Neural cell (in vitro differentiated cells): ENCODE measurements around the gene PLCZ1. TPM values are rescaled to one million over a fixed set of nuclear protein-coding genes. Genes with fewer than 3 reads are reported as not detected.
"Not testable (repeated sequence)": the region's sequence is repeated elsewhere in the genome, so short reads cannot be mapped to it uniquely, and the experiment has no call there.

Experiments
- H2AFZ ChIP-seq: fragments of 200-600, 300-800 bp; sonication (generic), shearing (Covaris generic); 2 replicates; pipeline ENCODE4 v1.6.0; 2014; ENCODE audit warnings: low read depth, mild to moderate bottlenecking, antibody characterized with exemption, low read length, moderate library complexity
- H3F3A ChIP-seq: fragments of 200-600 bp; shearing (Covaris generic); 2 replicates; pipeline ENCODE4 v1.6.1; 2016; ENCODE audit warnings: mild to moderate bottlenecking, moderate library complexity, mixed read lengths, antibody characterized with exemption, low read length; ENCODE audit not compliant: insufficient read depth, poor library complexity, severe bottlenecking
- H3K27ac ChIP-seq: fragments of 200-600, 300-800 bp; sonication (generic), shearing (Covaris generic); 2 replicates; pipeline ENCODE4 v1.5.1; 2014; ENCODE audit warnings: mild to moderate bottlenecking, low read length, moderate library complexity
- H3K27me3 ChIP-seq: fragments of 300-800, 200-600 bp; sonication (generic), shearing (Covaris generic); 2 replicates; pipeline ENCODE4 v1.6.0; 2014; ENCODE audit warnings: mild to moderate bottlenecking, low read depth, low read length, moderate library complexity; ENCODE audit not compliant: insufficient read depth
- H3K36me3 ChIP-seq: fragments of 300-800, 200-600 bp; sonication (generic), shearing (Covaris generic); 2 replicates; pipeline ENCODE4 v1.5.1; 2014; ENCODE audit warnings: mild to moderate bottlenecking, antibody characterized with exemption, low read length, moderate library complexity; ENCODE audit not compliant: insufficient read depth
- H3K4me2 ChIP-seq: fragments of 300-800, 200-600 bp; sonication (generic), shearing (Covaris generic); 2 replicates; pipeline ENCODE4 v1.6.0; 2014; ENCODE audit warnings: mild to moderate bottlenecking, low read length
- H3K4me3 ChIP-seq: fragments of 300-800, 200-600 bp; sonication (generic), shearing (Covaris generic); 2 replicates; pipeline ENCODE4 v1.5.1; 2014; ENCODE audit warnings: mild to moderate bottlenecking, low read length, moderate library complexity
- H3K79me2 ChIP-seq: fragments of 200-600 bp; shearing (Covaris generic); replicated peaks from 2 replicates; pipeline ENCODE4 v1.6.0; 2014; ENCODE audit warnings: mild to moderate bottlenecking, low read length, moderate library complexity; ENCODE audit not compliant: insufficient read depth
- H3K9ac ChIP-seq: fragments of 300-800, 200-600 bp; sonication (generic), shearing (Covaris generic); 2 replicates; pipeline ENCODE4 v1.6.1; 2016; ENCODE audit warnings: mild to moderate bottlenecking, low read length, mixed read lengths
- H3K9me2 ChIP-seq: fragments of 200-600 bp; shearing (Covaris generic); 2 replicates; pipeline ENCODE4 v1.6.1; 2016; ENCODE audit warnings: mild to moderate bottlenecking, low read length, mixed read lengths; ENCODE audit not compliant: insufficient read depth
- H3K9me3 ChIP-seq: fragments of 200-600, 300-800 bp; sonication (generic), shearing (Covaris generic); 2 replicates; pipeline ENCODE4 v1.6.1; 2016; ENCODE audit warnings: mild to moderate bottlenecking, mixed run types, low read length, moderate library complexity, mixed read lengths
- H4K20me1 ChIP-seq: fragments of 200-600 bp; shearing (Covaris generic); 2 replicates; pipeline ENCODE4 v1.6.1; 2016; ENCODE audit warnings: mild to moderate bottlenecking, mixed run types; ENCODE audit not compliant: insufficient read depth
- CTCF ChIP-seq: fragments of 450-650 bp; IDR thresholded peaks from 2 replicates; pipeline ENCODE4 v1.5.1; 2014; ENCODE audit warnings: antibody characterized with exemption, mild to moderate bottlenecking, moderate library complexity; ENCODE audit not compliant: poor library complexity, severe bottlenecking
- EP300 ChIP-seq: fragments of 450-650 bp; conservative IDR thresholded peaks from 2 replicates; pipeline ENCODE4 v1.6.1; 2014; ENCODE audit warnings: antibody characterized with exemption, mild to moderate bottlenecking, moderate library complexity; ENCODE audit not compliant: poor library complexity, severe bottlenecking
- EZH2 ChIP-seq: fragments of 200-600, 300-800 bp; shearing (Covaris generic), sonication (generic); IDR thresholded peaks from 2 replicates; pipeline ENCODE4 v1.6.1; 2014; ENCODE audit warnings: antibody characterized with exemption, low read length, borderline replicate concordance, mild to moderate bottlenecking; ENCODE audit not compliant: insufficient read depth, poor library complexity, severe bottlenecking
- MXI1 ChIP-seq: fragments of 450-650 bp; conservative IDR thresholded peaks from 2 replicates; pipeline ENCODE4 v1.6.1; 2014; ENCODE audit warnings: antibody characterized with exemption, mild to moderate bottlenecking; ENCODE audit not compliant: poor library complexity, severe bottlenecking
- POLR2AphosphoS5 ChIP-seq: IDR thresholded peaks from 2 replicates; pipeline ENCODE4 v1.6.1; 2012
- RAD21 ChIP-seq: fragments of 450-650 bp; conservative IDR thresholded peaks from 2 replicates; pipeline ENCODE4 v1.6.1; 2014; ENCODE audit warnings: antibody characterized with exemption, mild to moderate bottlenecking, moderate library complexity
- REST ChIP-seq: IDR thresholded peaks from 2 replicates; pipeline ENCODE4 v1.6.1; 2012; ENCODE audit warnings: borderline replicate concordance
- SMC3 ChIP-seq: fragments of 450-650 bp; conservative IDR thresholded peaks from 2 replicates; pipeline ENCODE4 v1.6.1; 2014; ENCODE audit warnings: antibody characterized with exemption, mild to moderate bottlenecking, moderate library complexity; ENCODE audit not compliant: poor library complexity
- TAF1 ChIP-seq: IDR thresholded peaks from 2 replicates; pipeline ENCODE4 v1.6.1; 2012; ENCODE audit warnings: low read depth
- polyA plus RNA-seq: library from polyadenylated mRNA; depleted of rRNA; stranded (reverse); fragments of >200 nt; gene quantifications from 2 replicates; pipeline ENCODE4 v1.2.3, GENCODE V29; 2014

The PLCZ1 gene
- polyA plus RNA-seq, 1 donor from 2014 or later: not detected

- H3K79me2 ChIP-seq: no peaks in the 10 kb centered on the region
- H4K20me1 ChIP-seq: no peaks in the 10 kb centered on the region
- no peak overlapping the region for H3K9ac ChIP-seq
- H2AFZ ChIP-seq: no peak overlapping the region
- H3K4me2 ChIP-seq: no peak overlapping the region
- H3F3A ChIP-seq: no peaks in the 10 kb centered on the region
- H3K27me3 ChIP-seq: no peaks in the 10 kb centered on the region
- no peaks in the 10 kb centered on the region for H3K36me3 ChIP-seq
- no peak overlapping the region for H3K4me3 ChIP-seq
- H3K27ac ChIP-seq: no peak overlapping the region
- TF ChIP-seq EZH2: no peak
- no peaks in the 10 kb centered on the region for H3K9me3 ChIP-seq
- no peaks in the 10 kb centered on the region for H3K9me2 ChIP-seq
These were observed 40.7 kb downstream of the PLCZ1 start for GRCh38 chr12:18696971-18697602.

GRCh38 chr12:18693986-18694385 lies 43.8 kb downstream of the PLCZ1 start:
- not testable (repeated sequence) for H3K79me2 ChIP-seq, H3K9ac ChIP-seq, H3K36me3 ChIP-seq, H2AFZ ChIP-seq, H3K9me3 ChIP-seq, H3F3A ChIP-seq, H3K27me3 ChIP-seq, H3K4me2 ChIP-seq, H3K9me2 ChIP-seq, H3K4me3 ChIP-seq, H3K27ac ChIP-seq, H4K20me1 ChIP-seq

GRCh38 chr12:18690653-18691052 lies 47.2 kb downstream of the PLCZ1 start:
- Histone ChIP-seq H3K27ac (no peak overlapping the region), H4K20me1 (no peaks in the 10 kb centered on the region), H3K9me3 (no peaks in the 10 kb centered on the region), H3K36me3 (no peaks in the 10 kb centered on the region), H3K27me3 (no peaks in the 10 kb centered on the region), H3K79me2 (no peaks in the 10 kb centered on the region), H3F3A (no peaks in the 10 kb centered on the region), H3K4me2 (no peak overlapping the region), H3K9ac (no peak overlapping the region), H3K4me3 (no peak overlapping the region), H3K9me2 (no peaks in the 10 kb centered on the region), H2AFZ (no peak overlapping the region)
- TF ChIP-seq REST: no peak
- TF ChIP-seq MXI1: no peak
- TF ChIP-seq RAD21: no peak
- TF ChIP-seq POLR2AphosphoS5: no peak
- TF ChIP-seq TAF1: no peak
- TF ChIP-seq SMC3: no peak
- TF ChIP-seq EP300: no peak
- no peak for TF ChIP-seq CTCF
- TF ChIP-seq EZH2: no peak
